ENCODE measurements around the gene ANGEL1.

DNA sequence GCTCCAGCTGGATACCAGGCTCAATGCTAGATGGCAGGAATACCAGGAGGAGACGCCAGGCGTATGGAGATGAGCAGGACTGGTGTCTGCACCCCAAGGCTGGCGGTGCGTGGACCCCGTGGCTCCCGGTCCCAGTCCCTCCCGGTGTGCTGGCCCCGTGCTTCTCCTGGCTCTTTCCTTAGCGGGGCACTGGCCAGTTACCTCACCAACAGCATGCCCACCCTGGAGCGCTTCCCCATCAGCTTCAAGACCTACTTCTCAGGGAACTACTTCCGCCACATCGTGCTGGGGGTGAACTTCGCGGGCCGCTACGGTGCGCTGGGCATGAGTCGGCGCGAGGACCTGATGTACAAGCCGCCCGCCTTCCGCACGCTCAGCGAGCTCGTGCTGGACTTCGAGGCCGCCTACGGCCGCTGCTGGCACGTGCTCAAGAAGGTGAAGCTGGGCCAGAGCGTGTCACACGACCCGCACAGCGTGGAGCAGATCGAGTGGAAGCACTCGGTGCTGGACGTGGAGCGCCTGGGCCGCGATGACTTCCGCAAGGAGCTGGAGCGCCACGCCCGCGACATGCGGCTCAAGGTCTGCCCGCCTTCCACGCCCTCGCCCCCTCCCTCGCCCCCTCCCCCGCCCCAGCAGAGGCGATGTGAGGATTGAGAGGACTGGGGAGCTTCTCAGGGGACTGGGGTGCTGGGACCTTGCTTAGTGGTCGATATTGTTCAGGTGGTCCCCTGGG lies 36.8 kb downstream of the ANGEL1 start:
- TF ChIP-seq TP53 (CRISPR knock-in tag; conservative IDR thresholded peaks at IDR 0.05), result no peak
- TF ChIP-seq ZNF20 (CRISPR knock-in tag; IDR thresholded peaks at IDR 0.05), result no peak
- TF ChIP-seq CBX2 (IDR thresholded peaks at IDR 0.05; ENCODE audit: low read depth, low read length), result no peak
- no peak for TF ChIP-seq CBX2 (CRISPR knock-in tag; IDR thresholded peaks at IDR 0.05; ENCODE audit: low read depth)
- no peak for TF ChIP-seq ZNF446 (CRISPR knock-in tag; IDR thresholded peaks at IDR 0.05)
- TF ChIP-seq, protein P1, sequence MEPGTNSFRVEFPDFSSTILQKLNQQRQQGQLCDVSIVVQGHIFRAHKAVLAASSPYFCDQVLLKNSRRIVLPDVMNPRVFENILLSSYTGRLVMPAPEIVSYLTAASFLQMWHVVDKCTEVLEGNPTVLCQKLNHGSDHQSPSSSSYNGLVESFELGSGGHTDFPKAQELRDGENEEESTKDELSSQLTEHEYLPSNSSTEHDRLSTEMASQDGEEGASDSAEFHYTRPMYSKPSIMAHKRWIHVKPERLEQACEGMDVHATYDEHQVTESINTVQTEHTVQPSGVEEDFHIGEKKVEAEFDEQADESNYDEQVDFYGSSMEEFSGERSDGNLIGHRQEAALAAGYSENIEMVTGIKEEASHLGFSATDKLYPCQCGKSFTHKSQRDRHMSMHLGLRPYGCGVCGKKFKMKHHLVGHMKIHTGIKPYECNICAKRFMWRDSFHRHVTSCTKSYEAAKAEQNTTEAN (CRISPR knock-in tag; conservative IDR thresholded peaks at IDR 0.05), result no peak
- no peak for TF ChIP-seq FOXA1 (IDR thresholded peaks at IDR 0.05)
- TF ChIP-seq FOXA1 (CRISPR knock-in tag; IDR thresholded peaks at IDR 0.05), result no peak
- no peak for TF ChIP-seq THAP11 (CRISPR knock-in tag; IDR thresholded peaks at IDR 0.05)
- TF ChIP-seq, protein P2, sequence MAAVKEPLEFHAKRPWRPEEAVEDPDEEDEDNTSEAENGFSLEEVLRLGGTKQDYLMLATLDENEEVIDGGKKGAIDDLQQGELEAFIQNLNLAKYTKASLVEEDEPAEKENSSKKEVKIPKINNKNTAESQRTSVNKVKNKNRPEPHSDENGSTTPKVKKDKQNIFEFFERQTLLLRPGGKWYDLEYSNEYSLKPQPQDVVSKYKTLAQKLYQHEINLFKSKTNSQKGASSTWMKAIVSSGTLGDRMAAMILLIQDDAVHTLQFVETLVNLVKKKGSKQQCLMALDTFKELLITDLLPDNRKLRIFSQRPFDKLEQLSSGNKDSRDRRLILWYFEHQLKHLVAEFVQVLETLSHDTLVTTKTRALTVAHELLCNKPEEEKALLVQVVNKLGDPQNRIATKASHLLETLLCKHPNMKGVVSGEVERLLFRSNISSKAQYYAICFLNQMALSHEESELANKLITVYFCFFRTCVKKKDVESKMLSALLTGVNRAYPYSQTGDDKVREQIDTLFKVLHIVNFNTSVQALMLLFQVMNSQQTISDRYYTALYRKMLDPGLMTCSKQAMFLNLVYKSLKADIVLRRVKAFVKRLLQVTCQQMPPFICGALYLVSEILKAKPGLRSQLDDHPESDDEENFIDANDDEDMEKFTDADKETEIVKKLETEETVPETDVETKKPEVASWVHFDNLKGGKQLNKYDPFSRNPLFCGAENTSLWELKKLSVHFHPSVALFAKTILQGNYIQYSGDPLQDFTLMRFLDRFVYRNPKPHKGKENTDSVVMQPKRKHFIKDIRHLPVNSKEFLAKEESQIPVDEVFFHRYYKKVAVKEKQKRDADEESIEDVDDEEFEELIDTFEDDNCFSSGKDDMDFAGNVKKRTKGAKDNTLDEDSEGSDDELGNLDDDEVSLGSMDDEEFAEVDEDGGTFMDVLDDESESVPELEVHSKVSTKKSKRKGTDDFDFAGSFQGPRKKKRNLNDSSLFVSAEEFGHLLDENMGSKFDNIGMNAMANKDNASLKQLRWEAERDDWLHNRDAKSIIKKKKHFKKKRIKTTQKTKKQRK (IDR thresholded peaks at IDR 0.05; ENCODE audit: low read length), result no peak
- no peak for TF ChIP-seq TCF7 (IDR thresholded peaks at IDR 0.05; ENCODE audit: low read depth)
- no peak for TF ChIP-seq SIN3B (IDR thresholded peaks at IDR 0.05; ENCODE audit: low read length)

All from HepG2 (cell line).